Hippocampal formation (tissue), 2 donors: ENCODE results near the gene SOX12.
A peak's percentile ranks its signal among the peaks of the same experiment; 100 is the strongest.
"Not testable (repeated sequence)": the region's sequence is repeated elsewhere in the genome, so short reads cannot be mapped to it uniquely, and the experiment has no call there.

Experiments
- DNase-seq, 2 donors: peaks; one replicate each; lab custom pipeline; 2025; lab: John Stamatoyannopoulos, UW

Gene SOX12

GRCh38 chr20:328975-329695 lies 3.8 kb downstream of the SOX12 start:
- DNase-seq, result no peak

GRCh38 chr20:329851-330232 lies 4.5 kb downstream of the SOX12 start:
- no peak for DNase-seq

- peak; percentile 65 for DNase-seq
Observed at GRCh38 chr20:330233-331149, 5.1 kb downstream of the SOX12 start.

DNA sequence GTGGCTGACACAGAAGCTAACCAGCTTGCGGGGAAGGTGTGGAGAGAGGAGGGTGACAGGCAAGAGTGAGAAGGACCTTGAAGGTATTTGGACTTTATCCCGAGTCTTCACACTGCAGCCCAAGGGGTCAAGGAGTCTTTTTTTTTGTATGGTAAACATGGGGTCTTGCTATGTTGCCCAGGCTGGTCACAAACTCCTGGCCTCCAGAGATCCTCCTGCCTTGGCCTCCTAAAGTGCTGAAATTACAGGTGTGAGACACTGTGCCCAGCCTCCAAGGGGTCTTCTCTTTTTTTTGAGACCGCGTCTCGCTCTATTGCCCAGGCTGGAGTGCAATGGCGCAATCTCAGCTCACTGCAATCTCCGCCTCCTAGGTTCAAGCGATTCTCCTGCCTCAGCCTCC lies 9.2 kb downstream of the SOX12 start:
- DNase-seq, result no peak

DNA sequence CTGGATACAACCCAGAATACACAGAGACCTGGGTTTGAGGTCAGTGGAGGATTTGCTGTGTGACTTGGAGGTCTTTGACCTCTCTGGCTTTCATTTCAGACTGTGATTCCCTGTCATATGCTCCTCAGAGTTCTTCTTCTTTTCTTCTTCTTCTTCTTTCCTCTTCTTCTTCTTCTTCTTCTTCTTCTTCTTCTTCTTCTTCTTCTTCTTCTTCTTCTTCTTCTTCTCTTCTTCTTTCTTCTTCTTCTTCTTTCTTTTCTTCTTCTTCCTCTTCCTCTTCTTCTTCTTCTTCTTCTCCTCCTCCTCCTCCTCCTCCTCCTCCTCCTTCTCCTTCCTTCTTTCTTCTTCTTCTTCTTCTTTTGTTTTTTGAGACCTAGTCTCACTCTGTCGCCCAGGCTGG lies 10.7 kb downstream of the SOX12 start:
- not testable (repeated sequence) for DNase-seq

DNA sequence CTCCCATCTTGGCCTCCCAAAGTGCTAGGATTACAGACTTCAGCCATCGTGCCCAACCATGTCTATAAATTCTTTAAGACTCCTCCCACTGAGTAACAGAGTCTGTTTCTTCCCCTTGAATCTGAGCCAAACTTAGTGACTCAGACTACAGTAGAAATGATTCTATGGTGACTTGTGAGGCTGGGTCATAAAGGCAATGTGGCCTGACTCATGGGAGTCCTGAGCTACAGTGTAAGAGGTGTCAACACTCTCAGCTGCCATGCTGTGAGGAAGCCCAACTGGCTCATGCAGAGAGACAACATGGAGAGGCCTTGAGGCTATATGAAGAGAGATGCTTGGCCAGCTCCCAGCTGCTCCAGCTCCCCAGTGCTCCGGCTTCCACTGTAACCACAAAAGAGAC lies 16.3 kb downstream of the SOX12 start:
- no peak for DNase-seq

DNA sequence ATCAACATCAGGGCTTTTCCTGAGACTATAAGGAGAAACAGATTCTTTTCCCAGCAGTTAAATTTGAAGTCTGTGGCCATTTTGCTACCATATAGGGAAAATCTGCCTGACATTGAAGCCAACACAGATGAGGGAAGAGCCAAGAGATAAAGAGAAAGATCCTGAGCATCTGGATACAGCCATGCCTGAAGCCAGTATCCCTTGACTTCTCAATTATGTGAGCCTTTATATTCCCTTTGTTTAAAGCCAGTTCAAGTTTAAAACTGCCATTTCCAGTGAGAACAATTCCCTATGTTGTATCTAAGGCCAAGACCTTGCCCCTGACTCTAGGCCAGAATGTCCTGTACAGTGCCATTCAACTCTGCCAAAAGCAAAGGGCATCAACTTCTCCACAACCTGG lies 17.8 kb downstream of the SOX12 start:
- no peak for DNase-seq

GRCh38 chr20:346033-346639 lies 20.8 kb downstream of the SOX12 start:
- no peak for DNase-seq

DNA sequence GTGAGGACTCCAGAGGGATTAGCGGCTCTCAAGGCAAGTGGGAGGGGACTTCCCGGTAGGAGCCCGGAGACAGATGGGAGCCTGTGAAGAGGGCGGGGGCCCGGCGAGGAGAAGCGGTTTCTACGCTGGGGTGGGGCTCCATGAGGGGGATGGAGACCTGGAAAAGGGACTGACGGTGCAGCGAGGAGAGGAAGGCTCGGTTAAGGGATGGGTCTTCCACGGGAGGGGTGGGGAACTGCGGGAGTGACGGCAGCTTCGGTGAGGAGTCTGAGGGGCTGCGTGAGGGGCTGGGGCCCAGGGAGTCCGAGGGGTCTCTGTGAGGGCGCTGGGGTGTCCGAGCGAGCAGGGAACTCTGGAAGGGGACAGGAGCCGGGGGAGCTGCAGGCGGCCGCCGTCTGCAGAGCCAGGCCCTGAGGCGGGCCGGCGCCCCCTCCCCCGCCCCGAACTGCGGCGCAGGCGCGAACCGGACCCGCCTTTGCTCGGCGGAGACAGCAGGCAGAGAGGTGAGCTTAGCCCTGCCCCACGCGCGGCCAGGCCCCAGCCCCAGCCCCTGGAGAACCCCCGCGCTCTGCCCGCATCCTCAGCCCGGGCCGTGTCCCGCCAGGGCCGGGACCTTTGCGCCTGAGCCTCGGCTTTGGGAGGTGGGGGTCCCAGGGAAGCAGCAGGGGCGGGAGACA lies 21.4 kb downstream of the SOX12 start, which contains the start of gene NRSN2:
TSS of gene NRSN2 (plus strand) at position 472 of the 677 bp plus-strand sequence. CDS start 2,533 bp downstream, outside the sequence.
- peak in 1 of 2 donors; percentile 32 for DNase-seq

DNA sequence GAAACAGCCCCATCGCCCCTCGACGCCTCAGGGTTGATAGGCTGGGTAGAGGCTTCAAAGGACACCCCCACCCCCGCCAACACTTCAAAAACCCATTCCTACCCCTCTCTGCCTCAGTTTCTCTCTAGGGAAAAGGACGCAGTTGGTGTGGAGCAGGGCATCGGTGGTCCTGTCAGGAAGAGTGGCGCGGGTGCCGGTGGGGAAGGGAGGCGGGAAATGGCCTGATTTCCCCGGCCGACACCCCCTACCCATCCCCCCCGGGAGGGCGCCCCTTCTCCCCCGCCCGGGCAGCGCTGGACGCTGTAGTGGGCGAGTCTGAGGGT lies 21.9 kb downstream of the SOX12 start:
- DNase-seq, result no peak

- peak; percentile 86 to 87 for DNase-seq
Observed at GRCh38 chr20:347640-348484, 22.5 kb downstream of the SOX12 start.

- DNase-seq, result no peak
Observed at GRCh38 chr20:348972-349841, 23.9 kb downstream of the SOX12 start.

DNA sequence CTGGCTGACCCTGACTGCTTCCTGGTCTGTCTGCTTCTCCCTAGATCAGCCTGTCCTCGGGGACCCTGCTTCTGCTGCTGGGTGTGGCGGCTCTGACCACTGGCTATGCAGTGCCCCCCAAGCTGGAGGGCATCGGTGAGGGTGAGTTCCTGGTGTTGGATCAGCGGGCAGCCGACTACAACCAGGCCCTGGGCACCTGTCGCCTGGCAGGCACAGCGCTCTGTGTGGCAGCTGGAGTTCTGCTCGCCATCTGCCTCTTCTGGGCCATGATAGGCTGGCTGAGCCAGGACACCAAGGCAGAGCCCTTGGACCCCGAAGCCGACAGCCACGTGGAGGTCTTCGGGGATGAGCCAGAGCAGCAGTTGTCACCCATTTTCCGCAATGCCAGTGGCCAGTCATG lies 27.8 kb downstream of the SOX12 start:
- DNase-seq, result no peak

DNA sequence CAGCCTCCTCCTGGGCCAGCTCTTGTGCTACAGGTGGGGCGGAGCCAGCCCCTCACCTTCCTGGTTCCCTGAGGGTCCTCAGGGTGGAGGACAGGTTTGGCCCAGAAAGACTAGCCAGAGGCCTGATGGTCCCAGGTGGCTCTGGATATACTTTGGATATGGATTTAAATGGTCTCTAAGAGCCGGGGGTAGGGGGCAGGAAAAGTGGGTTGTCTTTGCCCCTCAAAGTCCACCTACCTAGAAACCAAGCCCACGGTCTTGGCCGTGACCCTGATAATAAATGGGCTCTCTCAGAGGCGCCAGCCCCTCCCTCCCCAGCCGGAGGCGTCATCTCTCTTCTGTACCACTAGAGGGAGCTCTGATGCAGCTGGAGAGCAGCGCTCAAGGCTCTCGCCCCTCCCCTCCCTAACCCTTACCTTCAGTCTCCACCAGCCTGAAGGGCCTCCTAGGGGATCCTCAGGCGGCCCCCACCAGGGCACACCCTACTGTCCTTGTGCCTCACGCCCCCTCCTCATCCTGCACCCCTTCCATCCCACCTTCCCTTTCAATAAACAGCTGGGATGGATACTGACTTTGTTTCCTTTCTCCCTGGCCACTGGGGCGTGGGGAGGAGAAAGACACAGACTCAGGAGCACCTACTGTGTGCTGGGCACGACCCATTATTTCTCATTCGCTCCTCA lies 29.1 kb downstream of the SOX12 start:
- peak; percentile 62 to 76 for DNase-seq

- not testable (repeated sequence) for DNase-seq
Observed at GRCh38 chr20:356154-356553, 30.8 kb downstream of the SOX12 start.

- no peak for DNase-seq
Observed at GRCh38 chr20:356745-357144, 31.4 kb downstream of the SOX12 start.

- DNase-seq, result no peak
Observed at GRCh38 chr20:358891-359555, 33.7 kb downstream of the SOX12 start.

DNA sequence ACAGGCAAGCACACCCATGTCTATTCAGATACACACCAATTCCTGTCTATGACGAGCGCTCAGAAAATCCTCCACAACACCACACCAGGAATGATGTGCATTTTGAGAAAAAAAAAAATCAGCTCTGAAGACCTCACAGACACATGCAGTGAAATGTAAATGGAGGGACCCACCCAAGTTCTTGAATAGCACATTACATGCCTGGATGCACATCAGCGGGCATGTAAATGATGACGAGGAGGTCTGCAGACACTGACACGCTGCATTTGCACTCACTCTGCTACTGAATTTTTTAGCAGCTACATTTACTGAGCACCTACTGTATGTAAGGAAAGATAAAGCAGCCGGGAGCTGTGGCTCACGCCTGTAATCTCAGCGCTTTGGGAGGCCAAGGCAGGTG lies 36.2 kb downstream of the SOX12 start:
- no peak for DNase-seq
